Astrocyte (in vitro differentiated cells and primary cell): Measurements from ENCODE around the gene ENPP3. TPM values are rescaled to one million over a fixed set of nuclear protein-coding genes. Genes with fewer than 3 reads are reported as not detected.

Experiments used
- DNase-seq: peaks from one replicate; pipeline ENCODE4 v3.0.0-alpha.2; 2010; ENCODE audit warnings: low read depth
- FAIRE-seq: peaks from 2 replicates; lab custom pipeline; 2011; peaks lifted over from hg19 to GRCh38; lab: Jason Lieb, UNC
- H2AFZ ChIP-seq: 2 replicates; pipeline ENCODE4 v1.6.0; 2012; ENCODE audit warnings: low read depth, low read length, inconsistent platforms
- H3K27ac ChIP-seq: 2 replicates; pipeline ENCODE4 v1.5.1; 2011; ENCODE audit warnings: low read depth, low read length, inconsistent platforms
- H3K27me3 ChIP-seq: 2 replicates; pipeline ENCODE4 v1.6.0; 2011; ENCODE audit warnings: low read length, inconsistent platforms; ENCODE audit not compliant: insufficient read depth
- H3K36me3 ChIP-seq: 2 replicates; pipeline ENCODE4 v1.5.1; 2011; ENCODE audit warnings: low read length, inconsistent platforms; ENCODE audit not compliant: insufficient read depth
- H3K4me1 ChIP-seq: 2 replicates; pipeline ENCODE4 v1.5.1; 2011; ENCODE audit warnings: low read length, inconsistent platforms; ENCODE audit not compliant: insufficient read depth
- H3K4me2 ChIP-seq: 2 replicates; pipeline ENCODE4 v1.6.0; 2012; ENCODE audit warnings: low read length, inconsistent platforms
- H3K4me3 ChIP-seq: 2 replicates; pipeline ENCODE4 v1.5.1; 2011; ENCODE audit warnings: low read depth, mild to moderate bottlenecking, low read length, inconsistent platforms; ENCODE audit not compliant: insufficient read depth
- H3K79me2 ChIP-seq: 2 replicates; pipeline ENCODE4 v1.6.0; 2012; ENCODE audit warnings: mild to moderate bottlenecking, low read length, inconsistent platforms; ENCODE audit not compliant: insufficient read depth
- H3K9ac ChIP-seq: 2 replicates; pipeline ENCODE4 v1.6.0; 2012; ENCODE audit warnings: mild to moderate bottlenecking, low read length, inconsistent platforms
- H3K9me3 ChIP-seq: 2 replicates; pipeline ENCODE4 v1.5.1; 2012; ENCODE audit warnings: low read depth, mild to moderate bottlenecking, low read length, inconsistent platforms; ENCODE audit not compliant: insufficient read depth
- H4K20me1 ChIP-seq: 2 replicates; pipeline ENCODE4 v1.6.0; 2012; ENCODE audit warnings: low read length, inconsistent platforms; ENCODE audit not compliant: insufficient read depth
- H3K27ac Mint-ChIP-seq: one replicate; pipeline ENCODE4 v1.8.0; 2021; ENCODE audit warnings: mild to moderate bottlenecking, mixed read lengths; ENCODE audit not compliant: unreplicated experiment
- H3K27me3 Mint-ChIP-seq: one replicate; pipeline ENCODE4 v1.8.0; 2021; ENCODE audit warnings: low read depth, mixed read lengths; ENCODE audit not compliant: unreplicated experiment
- H3K36me3 Mint-ChIP-seq: one replicate; pipeline ENCODE4 v1.8.0; 2021; ENCODE audit warnings: low read depth, mixed read lengths; ENCODE audit not compliant: unreplicated experiment
- H3K4me1 Mint-ChIP-seq: one replicate; pipeline ENCODE4 v1.8.0; 2021; ENCODE audit warnings: low read depth, mixed read lengths; ENCODE audit not compliant: unreplicated experiment
- H3K4me3 Mint-ChIP-seq: one replicate; pipeline ENCODE4 v1.8.0; 2021; ENCODE audit warnings: mild to moderate bottlenecking, moderate library complexity, mixed read lengths; ENCODE audit not compliant: unreplicated experiment
- H3K9me3 Mint-ChIP-seq: one replicate; pipeline ENCODE4 v1.8.0; 2021; ENCODE audit warnings: mild to moderate bottlenecking, mixed read lengths; ENCODE audit not compliant: unreplicated experiment
- EZH2 ChIP-seq: IDR thresholded peaks from 2 replicates; pipeline ENCODE4 v1.6.1; 2012; ENCODE audit warnings: mild to moderate bottlenecking, low read length, inconsistent platforms; ENCODE audit not compliant: insufficient read depth
- total RNA-seq: library from RNA; stranded (reverse); gene quantifications from 2 replicates; pipeline ENCODE4 v1.2.1, GENCODE V29; 2021
- TF ChIP-seq, protein P1 (sequence below): IDR thresholded peaks from 2 replicates; pipeline ENCODE4 v1.5.1; 2011; ENCODE audit warnings: low read depth, mild to moderate bottlenecking, inconsistent platforms, low read length, moderate library complexity; ENCODE audit not compliant: insufficient read depth

Gene ENPP3
- total RNA-seq, 1 donor from 2014 or later = not detected

DNA sequence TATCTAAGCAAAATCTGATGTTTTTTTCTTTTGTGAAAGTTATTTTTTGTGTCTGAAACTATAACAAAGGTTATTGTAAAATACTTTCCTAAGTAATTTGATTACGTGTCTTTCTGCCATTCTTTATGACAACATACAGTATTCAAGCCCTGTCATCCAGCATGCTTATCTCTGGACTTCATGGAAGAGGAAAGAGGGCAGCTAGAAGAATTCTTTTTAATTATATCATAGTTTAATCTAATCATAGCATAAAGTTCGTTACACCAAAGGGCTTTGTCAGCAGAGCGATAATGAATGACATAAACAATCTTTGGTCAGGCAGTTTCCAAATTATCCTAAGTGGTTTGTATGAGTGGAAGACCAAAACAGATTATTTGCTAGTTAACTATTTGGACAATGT is 3.5 kb downstream of the ENPP3 start:
- Histone ChIP-seq H3K79me2 (no peaks in the 10 kb centered on the region), H3K27ac (no peak overlapping the region), H3K4me1 (no peaks in the 10 kb centered on the region), H3K9me3 (no peaks in the 10 kb centered on the region), H3K36me3 (no peaks in the 10 kb centered on the region), H3K4me3 (no peak overlapping the region), H2AFZ (no peak overlapping the region), H3K4me2 (no peak overlapping the region), H3K9ac (no peak overlapping the region), H3K27me3 (peaks cover 10% of the 10 kb centered on the region), H4K20me1 (no peaks in the 10 kb centered on the region)
- H3K4me1 Mint-ChIP-seq = no peaks in the 10 kb centered on the region
- no peak overlapping the region for H3K4me3 Mint-ChIP-seq
- no peak for FAIRE-seq
- H3K9me3 Mint-ChIP-seq = no peaks in the 10 kb centered on the region
- H3K27ac Mint-ChIP-seq = no peak overlapping the region
- DNase-seq = no peak
- TF ChIP-seq, protein P1, sequence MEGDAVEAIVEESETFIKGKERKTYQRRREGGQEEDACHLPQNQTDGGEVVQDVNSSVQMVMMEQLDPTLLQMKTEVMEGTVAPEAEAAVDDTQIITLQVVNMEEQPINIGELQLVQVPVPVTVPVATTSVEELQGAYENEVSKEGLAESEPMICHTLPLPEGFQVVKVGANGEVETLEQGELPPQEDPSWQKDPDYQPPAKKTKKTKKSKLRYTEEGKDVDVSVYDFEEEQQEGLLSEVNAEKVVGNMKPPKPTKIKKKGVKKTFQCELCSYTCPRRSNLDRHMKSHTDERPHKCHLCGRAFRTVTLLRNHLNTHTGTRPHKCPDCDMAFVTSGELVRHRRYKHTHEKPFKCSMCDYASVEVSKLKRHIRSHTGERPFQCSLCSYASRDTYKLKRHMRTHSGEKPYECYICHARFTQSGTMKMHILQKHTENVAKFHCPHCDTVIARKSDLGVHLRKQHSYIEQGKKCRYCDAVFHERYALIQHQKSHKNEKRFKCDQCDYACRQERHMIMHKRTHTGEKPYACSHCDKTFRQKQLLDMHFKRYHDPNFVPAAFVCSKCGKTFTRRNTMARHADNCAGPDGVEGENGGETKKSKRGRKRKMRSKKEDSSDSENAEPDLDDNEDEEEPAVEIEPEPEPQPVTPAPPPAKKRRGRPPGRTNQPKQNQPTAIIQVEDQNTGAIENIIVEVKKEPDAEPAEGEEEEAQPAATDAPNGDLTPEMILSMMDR = no peak
- no peak for TF ChIP-seq EZH2
- no peaks in the 10 kb centered on the region for H3K36me3 Mint-ChIP-seq
- no peaks in the 10 kb centered on the region for H3K27me3 Mint-ChIP-seq

DNA sequence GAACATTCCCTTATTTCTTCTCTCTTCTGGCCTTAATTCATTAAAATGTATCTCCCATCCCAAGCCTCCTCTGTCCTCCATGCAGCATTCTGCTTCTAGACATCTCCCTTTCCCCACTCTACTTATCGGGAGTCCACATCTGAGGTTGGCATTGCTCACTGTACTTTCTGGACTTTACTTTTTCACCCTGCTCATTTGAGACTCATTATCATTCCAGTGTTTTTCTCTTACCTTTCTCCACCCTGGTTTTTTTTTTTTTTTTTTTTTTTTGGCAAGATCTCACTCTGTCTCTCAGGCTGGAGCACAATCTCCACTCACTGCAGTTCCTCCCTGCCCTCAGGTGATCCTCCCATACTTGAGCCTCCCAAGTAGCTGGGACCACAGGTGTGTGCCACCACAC is 4.5 kb downstream of the ENPP3 start:
- no peaks in the 10 kb centered on the region for H4K20me1 ChIP-seq
- H3K4me2 ChIP-seq = no peak overlapping the region
- no peak overlapping the region for H2AFZ ChIP-seq
- H3K27ac Mint-ChIP-seq = no peak overlapping the region
- DNase-seq (no peak), FAIRE-seq (no peak)
- H3K36me3 ChIP-seq = no peaks in the 10 kb centered on the region
- H3K79me2 ChIP-seq = no peaks in the 10 kb centered on the region
- no peaks in the 10 kb centered on the region for H3K9me3 Mint-ChIP-seq
- H3K9ac ChIP-seq = no peak overlapping the region
- no peak overlapping the region for H3K4me3 Mint-ChIP-seq
- no peak for TF ChIP-seq EZH2
- TF ChIP-seq, protein P1 = no peak
- no peaks in the 10 kb centered on the region for H3K36me3 Mint-ChIP-seq
- peaks cover 12% of the 10 kb centered on the region for H3K27me3 ChIP-seq
- H3K4me1 Mint-ChIP-seq = no peaks in the 10 kb centered on the region
- no peaks in the 10 kb centered on the region for H3K9me3 ChIP-seq
- no peak overlapping the region for H3K4me3 ChIP-seq
- no peak overlapping the region for H3K27ac ChIP-seq
- H3K27me3 Mint-ChIP-seq = no peaks in the 10 kb centered on the region
- H3K4me1 ChIP-seq = no peaks in the 10 kb centered on the region

DNA sequence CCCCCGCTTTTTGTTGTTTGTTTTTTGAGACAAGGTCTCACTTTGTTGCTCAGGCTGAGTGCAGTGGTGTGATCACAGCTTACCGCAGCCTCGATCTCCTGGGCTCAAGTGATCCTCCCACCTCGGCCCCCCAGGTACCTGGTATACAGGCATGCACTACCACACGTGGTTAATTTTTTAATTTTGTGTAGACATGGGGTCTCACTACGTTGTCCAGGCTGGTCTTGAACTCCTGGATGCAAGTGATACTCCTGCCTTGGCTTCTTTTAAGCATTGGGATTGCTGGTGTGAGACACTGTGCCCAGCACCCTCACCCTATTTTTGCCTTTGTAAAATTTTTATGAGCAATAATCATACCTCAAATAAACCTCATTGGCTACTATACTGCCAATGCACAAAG is 5.5 kb downstream of the ENPP3 start:
- no peak for FAIRE-seq

More for the DNA sequence above, 5.5 kb downstream of the ENPP3 start:
- Histone ChIP-seq H3K9ac (no peak overlapping the region), H3K4me3 (no peak overlapping the region), H3K4me1 (no peaks in the 10 kb centered on the region), H2AFZ (no peak overlapping the region), H3K36me3 (no peaks in the 10 kb centered on the region), H4K20me1 (no peaks in the 10 kb centered on the region), H3K27me3 (peaks cover 12% of the 10 kb centered on the region), H3K79me2 (no peaks in the 10 kb centered on the region), H3K9me3 (no peaks in the 10 kb centered on the region), H3K4me2 (no peak overlapping the region), H3K27ac (no peak overlapping the region)
- no peak for DNase-seq
- Mint-ChIP-seq H3K4me1 (no peaks in the 10 kb centered on the region), H3K36me3 (no peaks in the 10 kb centered on the region), H3K27me3 (no peaks in the 10 kb centered on the region), H3K4me3 (no peak overlapping the region), H3K27ac (no peak overlapping the region), H3K9me3 (no peaks in the 10 kb centered on the region)
- TF ChIP-seq, protein P1 = no peak
- TF ChIP-seq EZH2 = no peak
